Measurements from ENCODE around the gene WDFY4. TPM values are rescaled to one million over a fixed set of nuclear protein-coding genes. Genes with fewer than 3 reads are reported as not detected.

The WDFY4 gene
- total RNA-seq, 1 experiment from 2014 or later: not detected

DNA sequence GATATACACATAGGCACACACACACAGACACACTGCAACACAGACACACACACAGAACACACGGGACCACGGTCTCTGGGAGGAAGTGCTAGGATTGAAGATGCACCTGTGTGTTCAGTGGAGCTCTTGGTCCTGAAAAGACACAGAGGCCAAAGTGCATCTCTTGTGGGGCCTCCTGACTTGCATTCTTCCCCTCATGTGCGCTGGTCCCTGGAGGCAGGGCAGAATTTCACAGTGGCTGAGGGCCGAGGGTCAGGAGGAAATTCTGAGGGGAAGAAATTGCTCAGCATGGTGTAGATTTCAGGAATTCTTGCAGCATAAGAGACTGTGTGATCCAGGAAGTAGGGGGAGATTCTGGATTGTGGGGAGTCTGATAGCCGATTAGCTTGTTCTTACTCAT lies 35.9 kb downstream of the WDFY4 start:
- Histone ChIP-seq H3K18ac (ENCODE audit: insufficient read length, low read depth, low read length) (no peak overlapping the region), H4K5ac (ENCODE audit: insufficient read length, low read depth, low read length) (no peak overlapping the region), H2AK5ac (ENCODE audit: insufficient read length, low read length) (no peak overlapping the region), H2BK5ac (ENCODE audit: insufficient read length, low read length) (no peak overlapping the region), H2AFZ (ENCODE audit: low read length) (no peak overlapping the region), H3K14ac (ENCODE audit: insufficient read depth, low read length) (no peak overlapping the region), H3T11ph (ENCODE audit: low read length) (no peak overlapping the region), H3K4me1 (ENCODE audit: insufficient read depth, low read length) (no peaks in the 10 kb centered on the region), H3K9ac (ENCODE audit: extremely low read depth, insufficient read length, low read length) (no peak overlapping the region), H4K91ac (ENCODE audit: insufficient read length, low read depth, low read length) (no peak overlapping the region), H3K56ac (ENCODE audit: insufficient read length, low read depth, low read length) (no peak overlapping the region), H3K79me1 (ENCODE audit: insufficient read depth, low read depth, low read length, poor library complexity, severe bottlenecking) (no peaks in the 10 kb centered on the region), H3K4me2 (ENCODE audit: insufficient read depth, insufficient read length, low read length) (no peak overlapping the region), H4K20me1 (ENCODE audit: control insufficient read depth, insufficient read depth, insufficient read length) (no peaks in the 10 kb centered on the region), H2BK120ac (ENCODE audit: low read depth, low read length, poor library complexity, severe bottlenecking) (no peak overlapping the region), H3K9me3 (ENCODE audit: control insufficient read depth, low read depth, low read length) (no peaks in the 10 kb centered on the region), H2BK20ac (ENCODE audit: low read depth, low read length, poor library complexity, severe bottlenecking) (no peak overlapping the region), H3K79me2 (ENCODE audit: insufficient read depth, low read length) (no peaks in the 10 kb centered on the region), H3K23me2 (ENCODE audit: insufficient read length, low read depth, low read length, poor library complexity, severe bottlenecking) (no peaks in the 10 kb centered on the region), H4K8ac (replicated peaks; ENCODE audit: insufficient read length, low read depth, low read length) (no peak overlapping the region), H3K4ac (ENCODE audit: low read depth, low read length) (no peak overlapping the region), H2BK12ac (ENCODE audit: insufficient read length, low read depth, low read length) (no peak overlapping the region), H3K23ac (ENCODE audit: insufficient read length, low read depth, low read length) (no peak overlapping the region), H3K27ac (ENCODE audit: insufficient read length, low read depth, low read length) (no peak overlapping the region), H3K27me3 (ENCODE audit: insufficient read depth, low read length) (no peaks in the 10 kb centered on the region), H2BK15ac (ENCODE audit: low read depth, low read length) (no peak overlapping the region)
- Mint-ChIP-seq H3K27ac (no peak overlapping the region), H3K4me1 (peaks cover 0 to 3% of the 10 kb centered on the region in 2 experiments; a peak in 1 of 4 replicates), H3K9me3 (no peaks in the 10 kb centered on the region), H3K4me3 (no peak overlapping the region), H3K27me3 (ENCODE audit: low read depth) (peaks cover 12% of the 10 kb centered on the region), H3K36me3 (ENCODE audit: insufficient read depth in 1 of 3, low read depth in 3 of 3) (no peaks in the 10 kb centered on the region)
- DNase-seq: no peak
- TF ChIP-seq, protein P1, sequence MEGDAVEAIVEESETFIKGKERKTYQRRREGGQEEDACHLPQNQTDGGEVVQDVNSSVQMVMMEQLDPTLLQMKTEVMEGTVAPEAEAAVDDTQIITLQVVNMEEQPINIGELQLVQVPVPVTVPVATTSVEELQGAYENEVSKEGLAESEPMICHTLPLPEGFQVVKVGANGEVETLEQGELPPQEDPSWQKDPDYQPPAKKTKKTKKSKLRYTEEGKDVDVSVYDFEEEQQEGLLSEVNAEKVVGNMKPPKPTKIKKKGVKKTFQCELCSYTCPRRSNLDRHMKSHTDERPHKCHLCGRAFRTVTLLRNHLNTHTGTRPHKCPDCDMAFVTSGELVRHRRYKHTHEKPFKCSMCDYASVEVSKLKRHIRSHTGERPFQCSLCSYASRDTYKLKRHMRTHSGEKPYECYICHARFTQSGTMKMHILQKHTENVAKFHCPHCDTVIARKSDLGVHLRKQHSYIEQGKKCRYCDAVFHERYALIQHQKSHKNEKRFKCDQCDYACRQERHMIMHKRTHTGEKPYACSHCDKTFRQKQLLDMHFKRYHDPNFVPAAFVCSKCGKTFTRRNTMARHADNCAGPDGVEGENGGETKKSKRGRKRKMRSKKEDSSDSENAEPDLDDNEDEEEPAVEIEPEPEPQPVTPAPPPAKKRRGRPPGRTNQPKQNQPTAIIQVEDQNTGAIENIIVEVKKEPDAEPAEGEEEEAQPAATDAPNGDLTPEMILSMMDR (conservative IDR thresholded peaks at IDR 0.05): no peak
- WGBS (ENCODE audit: extremely low coverage, insufficient read length, low lambda C conversion rate): no CpG with 5 or more reads among the region's 5 CpGs

Measured in H9 (cell line).